Chondrocyte (in vitro differentiated cells): ENCODE results near the gene SLIT2. TPM values are rescaled to one million over a fixed set of nuclear protein-coding genes. Genes with fewer than 3 reads are reported as not detected.

Experiments
- DNase-seq: peaks from one replicate; pipeline ENCODE4 v3.0.0; 2021; ENCODE audit warnings: mixed read lengths, low spot score
- H3K27ac Mint-ChIP-seq: one replicate; pipeline ENCODE4 v1.8.0; 2021; ENCODE audit warnings: mild to moderate bottlenecking, moderate library complexity, mixed read lengths; ENCODE audit not compliant: unreplicated experiment
- H3K27me3 Mint-ChIP-seq: 2 replicates; pipeline ENCODE4 v1.8.0; 2021; ENCODE audit warnings: low read depth, mixed read lengths
- H3K36me3 Mint-ChIP-seq: 2 replicates; pipeline ENCODE4 v1.8.0; 2021; ENCODE audit warnings: low read depth, mixed read lengths
- H3K4me1 Mint-ChIP-seq: 2 replicates; pipeline ENCODE4 v1.8.0; 2021; ENCODE audit warnings: low read depth, mild to moderate bottlenecking, mixed read lengths
- H3K4me3 Mint-ChIP-seq: one replicate; pipeline ENCODE4 v1.8.0; 2021; ENCODE audit warnings: mild to moderate bottlenecking, moderate library complexity, mixed read lengths; ENCODE audit not compliant: unreplicated experiment
- H3K9me3 Mint-ChIP-seq: 2 replicates; pipeline ENCODE4 v1.8.0; 2021; ENCODE audit warnings: low read depth, mixed read lengths
- CTCF ChIP-seq: fragments of 200-600 bp; sonication (generic); IDR thresholded peaks from 2 replicates; pipeline ENCODE4 v1.5.0; 2021; ENCODE audit warnings: antibody characterized with exemption, mild to moderate bottlenecking, moderate library complexity
- total RNA-seq: library from RNA; stranded (reverse); gene quantifications from 3 replicates; pipeline ENCODE4 v1.2.1, GENCODE V29; 2021

Gene SLIT2
- total RNA-seq, 1 donor from 2014 or later = 36.6 TPM

- Mint-ChIP-seq H3K27ac (no peak overlapping the region), H3K4me1 (peaks cover 6% of the 10 kb centered on the region)
Observed at GRCh38 chr4:20297783-20298182, 46.1 kb downstream of the SLIT2 start.

GRCh38 chr4:20298455-20298854 is 46.8 kb downstream of the SLIT2 start:
- TF ChIP-seq CTCF = no peak
- Mint-ChIP-seq H3K4me1 (peaks cover 6% of the 10 kb centered on the region), H3K36me3 (peaks cover 2% of the 10 kb centered on the region), H3K9me3 (no peaks in the 10 kb centered on the region), H3K27me3 (no peaks in the 10 kb centered on the region), H3K4me3 (no peak overlapping the region), H3K27ac (no peak overlapping the region)
- no peak for DNase-seq

More at GRCh38 chr4:20297783-20298182, 46.1 kb downstream of the SLIT2 start:
- no peaks in the 10 kb centered on the region for H3K27me3 Mint-ChIP-seq
- H3K4me3 Mint-ChIP-seq = no peak overlapping the region
- TF ChIP-seq CTCF = no peak
- peaks cover 2% of the 10 kb centered on the region for H3K36me3 Mint-ChIP-seq
- H3K9me3 Mint-ChIP-seq = no peaks in the 10 kb centered on the region
- no peak for DNase-seq

GRCh38 chr4:20298986-20299385 is 47.3 kb downstream of the SLIT2 start:
- no peak for TF ChIP-seq CTCF
- Mint-ChIP-seq H3K27me3 (no peaks in the 10 kb centered on the region), H3K27ac (no peak overlapping the region), H3K4me1 (peaks cover 6% of the 10 kb centered on the region), H3K36me3 (peaks cover 2% of the 10 kb centered on the region), H3K9me3 (no peaks in the 10 kb centered on the region), H3K4me3 (no peak overlapping the region)
- DNase-seq = no peak

- no peak overlapping the region for H3K27ac Mint-ChIP-seq
- no peaks in the 10 kb centered on the region for H3K9me3 Mint-ChIP-seq
- no peak for DNase-seq
- H3K27me3 Mint-ChIP-seq = no peaks in the 10 kb centered on the region
- H3K4me1 Mint-ChIP-seq = peaks cover 6% of the 10 kb centered on the region
- H3K36me3 Mint-ChIP-seq = peaks cover 2% of the 10 kb centered on the region
- peak; percentile 80 for TF ChIP-seq CTCF
- H3K4me3 Mint-ChIP-seq = no peak overlapping the region
Observed at GRCh38 chr4:20299515-20299914, 47.8 kb downstream of the SLIT2 start.

DNA sequence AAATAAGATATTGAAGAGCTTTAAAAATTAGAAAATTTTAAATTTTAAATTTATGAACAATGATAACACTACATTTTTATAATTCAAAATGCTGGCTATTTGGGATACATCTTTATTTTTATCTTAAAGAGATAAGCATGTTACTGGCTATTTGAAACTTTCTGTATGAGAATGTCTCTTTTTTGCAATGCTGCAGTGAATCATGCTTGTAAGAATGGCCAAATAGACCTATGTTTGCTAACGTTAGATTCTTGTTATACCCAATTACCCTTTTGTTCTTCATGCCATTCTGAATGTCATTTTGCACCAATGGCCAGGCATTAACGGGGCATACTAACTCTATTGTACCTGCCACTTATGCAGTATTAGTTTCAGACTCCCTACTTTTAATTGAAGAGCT is 49.5 kb downstream of the SLIT2 start:
- H3K4me3 Mint-ChIP-seq = no peak overlapping the region

More for the DNA sequence above, 49.5 kb downstream of the SLIT2 start:
- H3K27me3 Mint-ChIP-seq = no peaks in the 10 kb centered on the region
- H3K36me3 Mint-ChIP-seq = peaks cover 2% of the 10 kb centered on the region
- H3K27ac Mint-ChIP-seq = no peak overlapping the region
- no peak for TF ChIP-seq CTCF
- no peak for DNase-seq
- peaks cover 6% of the 10 kb centered on the region for H3K4me1 Mint-ChIP-seq
- H3K9me3 Mint-ChIP-seq = no peaks in the 10 kb centered on the region
